Glomerular endothelial cell (primary cell): Measurements from ENCODE around the gene TRIM51G. TPM values are rescaled to one million over a fixed set of nuclear protein-coding genes. Genes with fewer than 3 reads are reported as not detected.
"Not testable (repeated sequence)": the region's sequence is repeated elsewhere in the genome, so short reads cannot be mapped to it uniquely, and the experiment has no call there.

Source experiments
- DNase-seq: peaks from one replicate; pipeline ENCODE4 v3.0.0-alpha.2; 2011; ENCODE audit warnings: low read depth, low spot score; ENCODE audit errors: extremely low read depth
- total RNA-seq: library from RNA; depleted of rRNA; stranded (reverse); fragments of >200 nt; gene quantifications from 2 replicates; pipeline ENCODE4 v1.2.3, GENCODE V29; 2015

TRIM51G gene, protein sequence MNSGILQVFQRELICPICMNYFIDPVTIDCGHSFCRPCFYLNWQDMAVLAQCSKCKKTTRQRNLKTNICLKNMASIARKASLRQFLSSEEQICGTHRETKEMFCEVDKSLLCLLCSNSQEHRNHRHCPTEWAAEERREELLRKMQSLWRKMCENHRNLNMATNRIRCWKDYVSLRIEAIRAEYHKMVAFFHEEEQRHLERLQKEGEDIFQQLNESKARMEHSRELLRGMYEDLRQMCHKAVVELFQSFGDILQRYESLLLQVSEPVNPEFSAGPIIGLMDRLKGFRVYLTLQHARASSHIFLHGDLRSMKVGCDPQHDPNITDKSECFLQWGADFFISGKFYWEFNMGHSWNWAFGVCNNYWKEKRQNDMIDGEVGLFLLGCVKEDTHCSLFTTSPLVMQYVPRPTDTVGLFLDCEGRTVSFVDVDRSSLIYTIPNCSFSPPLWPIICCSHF
- not detected in 2 replicates for total RNA-seq

DNA sequence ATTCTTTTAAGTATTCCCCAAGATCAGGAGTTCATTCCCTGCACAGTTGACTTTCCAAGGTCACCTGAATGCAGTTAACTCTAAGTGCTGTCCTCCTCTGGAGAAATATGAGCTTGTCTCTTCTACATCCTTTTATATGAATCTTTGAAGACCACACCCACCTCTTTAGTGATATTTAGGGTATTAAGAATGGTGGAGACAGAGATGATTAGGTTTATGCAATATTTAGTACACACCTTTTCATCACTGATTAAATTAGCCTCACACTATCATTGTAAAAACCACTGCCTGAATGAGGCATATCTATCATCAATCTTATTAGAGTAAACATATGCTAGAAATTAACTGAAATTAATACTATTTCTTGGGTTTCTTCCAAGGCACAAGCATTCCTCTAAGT, at the start of gene TRIM51G:
TSS of gene TRIM51G (minus strand) at position 101 of the 400 bp plus-strand sequence. CDS start 2,190 bp downstream, outside the sequence.
- not testable (repeated sequence) for DNase-seq

DNA sequence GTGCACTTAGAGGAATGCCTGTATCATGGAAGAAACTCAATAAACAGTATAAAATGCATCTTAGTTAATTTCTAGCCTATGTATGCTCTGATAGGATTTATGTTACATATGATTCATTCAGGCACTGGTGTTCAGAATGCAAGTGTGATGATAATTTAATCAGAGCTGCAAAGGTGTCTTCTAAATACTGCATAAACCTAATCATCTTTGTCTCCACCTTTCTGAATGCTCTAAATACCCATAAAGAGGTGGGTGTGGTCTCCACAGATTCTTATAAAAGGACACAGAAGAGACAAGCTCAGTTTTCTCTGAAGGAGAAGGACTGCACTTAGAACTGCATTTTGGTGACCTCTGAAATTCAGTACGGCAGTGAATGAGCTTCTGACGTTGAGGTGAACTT, 44.8 kb upstream of the TRIM51G start, which contains the start of gene TRIM49B:
TSS of gene TRIM49B (plus strand) at position 301 of the 400 bp plus-strand sequence. CDS start 2,777 bp downstream, outside the sequence.
- DNase-seq: not testable (repeated sequence)

DNA sequence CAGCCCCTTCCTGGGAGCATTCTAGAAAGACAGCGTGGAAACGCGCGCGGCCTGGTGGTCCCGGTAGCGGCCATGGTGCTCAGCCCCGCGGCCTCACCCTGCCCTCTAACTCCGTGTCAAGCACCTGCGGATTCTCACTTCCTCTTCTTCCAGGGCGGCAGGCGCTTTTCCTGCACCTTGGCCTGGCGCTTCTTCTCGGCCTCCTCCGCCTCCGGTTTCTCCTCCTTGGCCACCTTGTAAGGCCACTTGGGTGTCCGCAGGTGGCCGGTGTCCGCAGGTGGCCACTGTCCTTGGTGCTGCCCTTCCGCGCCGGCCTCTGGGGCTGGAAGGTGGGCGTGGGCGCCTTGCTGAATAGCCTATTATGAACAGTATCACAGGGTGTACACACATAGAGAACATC, 15.1 kb downstream of the TRIM51G start:
- not testable (repeated sequence) for DNase-seq

DNA sequence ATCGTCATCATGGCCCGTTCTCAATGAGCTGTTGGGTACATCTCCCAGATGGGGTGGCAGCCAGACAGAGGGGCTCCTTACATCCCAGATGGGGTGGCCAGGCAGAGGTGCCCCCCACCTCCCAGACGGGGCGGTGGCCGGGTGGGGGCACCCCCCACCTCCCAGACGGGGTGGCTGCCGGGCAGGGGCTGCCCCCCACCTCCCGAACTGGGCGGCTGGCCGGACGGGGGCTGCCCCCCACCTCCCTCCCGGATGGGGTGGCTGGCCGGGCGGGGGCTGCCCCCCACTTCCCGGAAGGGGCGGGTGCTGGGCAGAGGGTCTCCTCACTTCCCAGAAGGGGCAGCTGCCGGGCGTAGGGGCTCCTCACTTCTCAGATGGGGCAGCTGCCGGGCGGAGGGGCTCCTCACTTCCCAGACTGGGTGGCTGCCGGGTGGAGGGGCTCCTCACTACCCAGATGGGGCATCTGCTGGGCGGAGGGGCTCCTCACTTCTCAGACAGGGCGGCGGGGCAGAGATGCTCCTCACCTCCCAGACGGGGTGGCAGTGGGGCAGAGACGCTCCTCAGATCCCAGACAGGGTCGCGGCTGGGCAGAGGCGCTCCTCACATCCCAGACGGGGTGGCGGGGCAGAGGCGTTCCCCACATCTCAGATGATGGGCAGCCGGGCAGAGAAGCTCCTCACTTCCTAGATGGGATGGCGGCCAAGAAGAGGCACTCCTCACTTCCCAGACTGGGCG, 28.2 kb downstream of the TRIM51G start:
- not testable (repeated sequence) for DNase-seq

DNA sequence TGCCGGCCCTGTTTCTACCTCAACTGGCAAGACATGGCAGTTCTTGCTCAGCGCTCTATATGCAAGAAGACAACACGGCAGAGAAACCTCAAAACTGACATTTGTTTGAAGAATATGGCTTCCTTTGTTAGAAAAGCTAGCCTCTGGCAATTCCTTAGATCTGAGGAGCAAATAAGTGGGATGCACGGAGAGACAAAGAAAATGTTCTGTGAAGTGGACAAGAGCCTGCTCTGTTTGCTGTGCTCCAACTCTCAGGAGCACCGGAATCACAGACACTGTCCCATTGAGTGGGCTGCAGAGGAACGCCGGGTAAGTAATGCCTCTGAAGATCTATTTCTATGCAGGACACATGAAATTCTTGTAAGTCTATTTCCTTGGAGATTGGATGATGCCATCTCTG, 37.9 kb downstream of the TRIM51G start:
- not testable (repeated sequence) for DNase-seq

Other genes starting within 250 kb of the TRIM51G start
- gene TRIM49B, start 44.9 kb upstream of the TRIM51G start, total RNA-seq: not detected in 2 replicates
- gene TRIM64C, start 75.2 kb upstream of the TRIM51G start, total RNA-seq: not detected in 2 replicates
- gene FOLH1, start 224.7 kb upstream of the TRIM51G start, total RNA-seq: 4.3 and 10.9 TPM in 2 replicates